Lung (tissue), 12 donors: ENCODE data around the gene ZFP92. TPM values are rescaled to one million over a fixed set of nuclear protein-coding genes. Genes with fewer than 3 reads are reported as not detected.

Source experiments
- ATAC-seq: fragments of 200-7000 bp; cut with Tn5 transposase; one replicate; pipeline ENCODE4 v1.9.1; 2020; ENCODE audit warnings: moderate number of reproducible peaks; ENCODE audit not compliant: insufficient read depth, low FRiP score
- DNase-seq, 3 donors: peaks; one replicate each; pipeline ENCODE4 v3.0.0-alpha.2; 2013 to 2017
- H3K27ac ChIP-seq, 2 donors: one replicate each; pipeline ENCODE4 v1.5.1; 2013; ENCODE audit warnings: mild to moderate bottlenecking in 2 of 2, moderate library complexity in 2 of 2, control low read depth in 1 of 2, inconsistent platforms in 1 of 2, low read depth in 1 of 2, low read length in 1 of 2
- H3K27me3 ChIP-seq, 3 donors: one replicate each; pipeline ENCODE4 v1.5.1; 2013; ENCODE audit warnings: low read length in 2 of 3; ENCODE audit not compliant: control insufficient read depth in 3 of 3, insufficient read depth in 3 of 3
- H3K36me3 ChIP-seq, 4 donors: one replicate each; pipeline ENCODE4 v1.5.1; 2013; ENCODE audit warnings: low read length in 4 of 4, mild to moderate bottlenecking in 1 of 4, moderate library complexity in 1 of 4; ENCODE audit not compliant: control insufficient read depth in 4 of 4, insufficient read depth in 4 of 4
- H3K4me1 ChIP-seq, 5 donors: one replicate each; pipeline ENCODE4 v1.5.1; 2013; ENCODE audit warnings: low read length in 5 of 5, mild to moderate bottlenecking in 2 of 5, moderate library complexity in 1 of 5; ENCODE audit not compliant: control insufficient read depth in 5 of 5, insufficient read depth in 5 of 5
- H3K4me3 ChIP-seq: one replicate; pipeline ENCODE4 v1.5.1; 2013; ENCODE audit warnings: mild to moderate bottlenecking, control low read depth, moderate library complexity
- H3K9ac ChIP-seq, 2 donors: one replicate each; pipeline ENCODE4 v1.5.1; 2013; ENCODE audit warnings: low read length in 2 of 2, control low read depth in 1 of 2; ENCODE audit not compliant: insufficient read depth in 1 of 2
- H3K9me3 ChIP-seq, 4 donors: one replicate each; pipeline ENCODE4 v1.5.1; 2013; ENCODE audit warnings: low read length in 3 of 4, mild to moderate bottlenecking in 1 of 4, moderate library complexity in 1 of 4; ENCODE audit not compliant: control insufficient read depth in 4 of 4, insufficient read depth in 3 of 4
- WGBS, 2 donors: extraction: QIAGEN DNeasy Blood & Tissue Kit; methylation state at CpG; one replicate each; pipeline ENCODE4 v1.1.7; 2013; 5-methylcytosine and 5-hydroxymethylcytosine counted together
- polyA plus RNA-seq, 2 donors: library from polyadenylated mRNA; stranded (reverse); fragments of 200-250 nt; gene quantifications; one replicate each; pipeline ENCODE4 v1.2.1, GENCODE V29; 2013
- total RNA-seq, 2 donors: library from RNA; depleted of rRNA in 1 of 2; stranded (reverse); fragments of >200 nt in 1 of 2; gene quantifications; one replicate each; pipeline ENCODE4 v1.2.1, GENCODE V29; 2014 to 2021
- TF ChIP-seq, protein P1 (sequence below): IDR thresholded peaks from 2 replicates; pipeline ENCODE4 v1.5.1; 2012; ENCODE audit warnings: mild to moderate bottlenecking; ENCODE audit errors: control extremely low read depth, extremely low read depth
- donor health status: control.
- donor health status: control.
- donor health status: Bipolar disorder and iron deficiency.
- donor health status: healthy.
- donor health status: DM: yes; HTN: yes; CAD: no.

Gene ZFP92
- total and polyA plus RNA-seq, 4 donors = 0.69 to 3.6 (median 1.5) TPM

DNA sequence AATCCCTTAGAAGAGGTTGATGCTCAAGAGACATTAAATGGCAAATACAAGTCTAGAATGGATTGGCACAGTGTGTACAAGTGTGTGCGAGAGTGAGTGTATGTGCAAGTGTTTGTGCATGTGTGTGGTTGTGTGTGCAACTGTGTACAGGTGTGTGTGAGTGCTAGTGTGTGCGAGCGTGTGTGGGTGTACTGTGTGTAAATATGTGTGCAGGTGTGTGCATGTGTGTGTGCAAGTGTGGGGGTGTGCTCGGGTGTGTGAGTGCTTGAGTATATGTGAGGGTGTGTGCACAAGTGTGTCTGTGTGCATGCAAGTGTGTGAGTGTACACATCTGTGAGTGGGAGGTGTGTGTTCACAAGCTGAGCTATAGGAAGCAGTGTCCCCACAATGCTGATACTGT lies 28.7 kb downstream of the ZFP92 start:
- H3K27ac ChIP-seq = no peak overlapping the region
- TF ChIP-seq, protein P1, sequence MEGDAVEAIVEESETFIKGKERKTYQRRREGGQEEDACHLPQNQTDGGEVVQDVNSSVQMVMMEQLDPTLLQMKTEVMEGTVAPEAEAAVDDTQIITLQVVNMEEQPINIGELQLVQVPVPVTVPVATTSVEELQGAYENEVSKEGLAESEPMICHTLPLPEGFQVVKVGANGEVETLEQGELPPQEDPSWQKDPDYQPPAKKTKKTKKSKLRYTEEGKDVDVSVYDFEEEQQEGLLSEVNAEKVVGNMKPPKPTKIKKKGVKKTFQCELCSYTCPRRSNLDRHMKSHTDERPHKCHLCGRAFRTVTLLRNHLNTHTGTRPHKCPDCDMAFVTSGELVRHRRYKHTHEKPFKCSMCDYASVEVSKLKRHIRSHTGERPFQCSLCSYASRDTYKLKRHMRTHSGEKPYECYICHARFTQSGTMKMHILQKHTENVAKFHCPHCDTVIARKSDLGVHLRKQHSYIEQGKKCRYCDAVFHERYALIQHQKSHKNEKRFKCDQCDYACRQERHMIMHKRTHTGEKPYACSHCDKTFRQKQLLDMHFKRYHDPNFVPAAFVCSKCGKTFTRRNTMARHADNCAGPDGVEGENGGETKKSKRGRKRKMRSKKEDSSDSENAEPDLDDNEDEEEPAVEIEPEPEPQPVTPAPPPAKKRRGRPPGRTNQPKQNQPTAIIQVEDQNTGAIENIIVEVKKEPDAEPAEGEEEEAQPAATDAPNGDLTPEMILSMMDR = no peak
- H3K4me3 ChIP-seq = no peak overlapping the region
- H3K36me3 ChIP-seq = no peaks in the 10 kb centered on the region
- H3K4me1 ChIP-seq = no peaks in the 10 kb centered on the region
- H3K9me3 ChIP-seq = peaks cover 0 to 13% (median 0%) of the 10 kb centered on the region in 4 donors
- peaks cover 0 to 5% (median 0%) of the 10 kb centered on the region in 3 donors for H3K27me3 ChIP-seq
- ATAC-seq (no peak), DNase-seq (no peak)
- 91 to 94% methylated on average over 4 of the region's 4 CpGs for WGBS, 2 donors
- no peak overlapping the region for H3K9ac ChIP-seq

DNA sequence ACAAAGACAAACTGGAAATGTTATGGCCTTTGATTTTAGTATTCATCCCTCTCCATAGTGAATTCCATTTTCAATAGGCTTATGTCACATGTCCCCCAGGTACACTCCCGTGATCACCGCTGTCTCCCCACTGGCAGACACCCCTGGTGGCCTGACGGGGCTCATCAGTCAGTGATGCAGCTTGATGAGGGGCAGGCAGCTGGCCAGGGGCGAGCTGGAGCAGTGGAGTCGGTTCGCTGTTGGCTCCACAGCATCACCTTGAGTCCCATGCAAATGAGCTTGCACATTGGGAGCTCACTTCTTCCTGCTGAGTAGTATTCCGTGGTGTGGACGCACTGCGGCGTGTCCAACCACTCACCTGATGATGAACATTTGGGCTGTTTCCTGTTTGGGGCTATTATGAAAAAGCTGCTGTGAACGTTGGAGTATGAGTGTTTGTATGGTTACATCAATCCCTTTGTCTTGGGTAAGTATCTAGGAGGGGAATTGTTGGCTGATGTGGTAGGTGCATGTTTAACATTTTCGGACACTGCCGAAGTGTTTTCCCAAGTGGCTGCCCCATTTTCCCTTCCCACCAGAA lies 29.4 kb downstream of the ZFP92 start:
- WGBS, 2 donors = 68 to 73% methylated on average over 13 of the region's 13 CpGs
- peaks cover 0 to 13% (median 0%) of the 10 kb centered on the region in 4 donors for H3K9me3 ChIP-seq
- no peak for ATAC-seq
- TF ChIP-seq, protein P1 = no peak
- H3K9ac ChIP-seq = no peak overlapping the region
- H3K36me3 ChIP-seq = no peaks in the 10 kb centered on the region
- DNase-seq = no peak
- H3K4me3 ChIP-seq = no peak overlapping the region
- peaks cover 0 to 5% (median 0%) of the 10 kb centered on the region in 3 donors for H3K27me3 ChIP-seq
- no peaks in the 10 kb centered on the region for H3K4me1 ChIP-seq
- no peak overlapping the region for H3K27ac ChIP-seq

DNA sequence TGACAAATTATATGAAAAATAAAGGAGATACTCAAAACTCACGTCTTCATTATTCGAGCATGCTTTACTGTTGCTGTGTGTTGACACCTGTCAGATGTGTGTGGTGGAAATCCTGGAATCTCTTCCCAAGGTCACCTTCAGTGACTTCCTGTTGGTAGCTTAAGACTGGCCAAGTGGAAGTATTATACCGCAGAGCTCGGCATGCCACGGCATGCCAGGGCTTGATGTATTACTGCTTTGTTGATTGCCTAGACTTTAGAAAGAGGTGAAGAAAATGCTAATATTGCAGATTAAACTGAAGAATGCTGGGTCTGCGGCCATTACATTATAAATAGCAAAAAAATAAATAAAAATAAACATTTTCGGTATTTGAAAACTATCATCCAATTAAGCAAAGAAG lies 30.0 kb downstream of the ZFP92 start:
- peaks cover 0 to 13% (median 0%) of the 10 kb centered on the region in 4 donors for H3K9me3 ChIP-seq
- H3K9ac ChIP-seq = no peak overlapping the region
- TF ChIP-seq, protein P1 = no peak
- H3K27ac ChIP-seq = no peak overlapping the region
- no peaks in the 10 kb centered on the region for H3K36me3 ChIP-seq
- DNase-seq = no peak
- peaks cover 0 to 5% (median 0%) of the 10 kb centered on the region in 3 donors for H3K27me3 ChIP-seq
- no peaks in the 10 kb centered on the region for H3K4me1 ChIP-seq
- 63% methylated on average over 7 of the region's 7 CpGs for WGBS, 2 donors
- no peak for ATAC-seq
- H3K4me3 ChIP-seq = no peak overlapping the region

- peaks cover 0 to 5% (median 0%) of the 10 kb centered on the region in 3 donors for H3K27me3 ChIP-seq
- no peaks in the 10 kb centered on the region for H3K36me3 ChIP-seq
- H3K4me3 ChIP-seq = no peak overlapping the region
- ATAC-seq = no peak
- no peak for DNase-seq
- no peak overlapping the region for H3K9ac ChIP-seq
- TF ChIP-seq, protein P1 = no peak
- H3K9me3 ChIP-seq = peaks cover 0 to 13% (median 0%) of the 10 kb centered on the region in 4 donors
- 77% methylated on average over 8 to 9 of the region's 9 CpGs for WGBS, 2 donors
- no peak overlapping the region for H3K27ac ChIP-seq
- H3K4me1 ChIP-seq = no peaks in the 10 kb centered on the region
These were observed 30.7 kb downstream of the ZFP92 start for GRCh38 chrX:153441981-153442380.
